ENCODE results near the gene BTG1.

The BTG1 gene

GRCh38 chr12:92145731-92146496 lies at the start of gene BTG1:
TSS of gene BTG1 (minus strand) at chr12:92145846. CDS start at chr12:92145535, 311 bp downstream.
- Mint-ChIP-seq H3K4me1 (ENCODE audit: low read depth) (peaks cover 27% of the 10 kb centered on the region), H3K4me3 (peak within 1 kb of the TSS; percentile 99), H3K36me3 (ENCODE audit: low read depth) (peaks cover 58% of the 10 kb centered on the region), H3K9me3 (no peaks in the 10 kb centered on the region), H3K27ac (peak within 1 kb of the TSS; percentile 99), H3K27me3 (ENCODE audit: low read depth) (peaks cover 4% of the 10 kb centered on the region)
- DNase-seq (ENCODE audit: low spot score): peak; percentile 99

- Mint-ChIP-seq H3K4me1 (ENCODE audit: low read depth) (peaks cover 7% of the 10 kb centered on the region), H3K36me3 (ENCODE audit: low read depth) (peaks cover 10% of the 10 kb centered on the region), H3K27me3 (ENCODE audit: low read depth) (no peaks in the 10 kb centered on the region), H3K9me3 (peaks cover 31% of the 10 kb centered on the region), H3K4me3 (no peak overlapping the region), H3K27ac (no peak overlapping the region)
- DNase-seq (ENCODE audit: low spot score): no peak
Observed at GRCh38 chr12:92194561-92194960, 48.9 kb upstream of the BTG1 start.

GRCh38 chr12:92193846-92194245 lies 48.2 kb upstream of the BTG1 start:
- H3K27ac Mint-ChIP-seq: no peak overlapping the region
- peaks cover 12% of the 10 kb centered on the region for H3K36me3 Mint-ChIP-seq (ENCODE audit: low read depth)
- peaks cover 11% of the 10 kb centered on the region for H3K4me1 Mint-ChIP-seq (ENCODE audit: low read depth)
- no peak overlapping the region for H3K4me3 Mint-ChIP-seq
- H3K9me3 Mint-ChIP-seq: peaks cover 24% of the 10 kb centered on the region
- DNase-seq (ENCODE audit: low spot score): no peak
- H3K27me3 Mint-ChIP-seq (ENCODE audit: low read depth): no peaks in the 10 kb centered on the region

GRCh38 chr12:92193063-92193462 lies 47.4 kb upstream of the BTG1 start:
- no peak overlapping the region for H3K27ac Mint-ChIP-seq
- peaks cover 14% of the 10 kb centered on the region for H3K4me1 Mint-ChIP-seq (ENCODE audit: low read depth)
- H3K9me3 Mint-ChIP-seq: peaks cover 17% of the 10 kb centered on the region
- no peaks in the 10 kb centered on the region for H3K27me3 Mint-ChIP-seq (ENCODE audit: low read depth)
- H3K36me3 Mint-ChIP-seq (ENCODE audit: low read depth): peaks cover 10% of the 10 kb centered on the region
- H3K4me3 Mint-ChIP-seq: no peak overlapping the region
- no peak for DNase-seq (ENCODE audit: low spot score)

GRCh38 chr12:92192360-92192759 lies 46.7 kb upstream of the BTG1 start:
- DNase-seq (ENCODE audit: low spot score): no peak
- peaks cover 14% of the 10 kb centered on the region for H3K9me3 Mint-ChIP-seq
- no peak overlapping the region for H3K27ac Mint-ChIP-seq
- H3K27me3 Mint-ChIP-seq (ENCODE audit: low read depth): no peaks in the 10 kb centered on the region
- H3K4me3 Mint-ChIP-seq: no peak overlapping the region
- peaks cover 9% of the 10 kb centered on the region for H3K36me3 Mint-ChIP-seq (ENCODE audit: low read depth)
- H3K4me1 Mint-ChIP-seq (ENCODE audit: low read depth): peaks cover 15% of the 10 kb centered on the region

- H3K9me3 Mint-ChIP-seq: peaks cover 2% of the 10 kb centered on the region
- peaks cover 27% of the 10 kb centered on the region for H3K4me1 Mint-ChIP-seq (ENCODE audit: low read depth)
- H3K27ac Mint-ChIP-seq: no peak overlapping the region
- no peak overlapping the region for H3K4me3 Mint-ChIP-seq
- peaks cover 4% of the 10 kb centered on the region for H3K36me3 Mint-ChIP-seq (ENCODE audit: low read depth)
- H3K27me3 Mint-ChIP-seq (ENCODE audit: low read depth): no peaks in the 10 kb centered on the region
- DNase-seq (ENCODE audit: low spot score): no peak
Observed at GRCh38 chr12:92191061-92191460, 45.4 kb upstream of the BTG1 start.

GRCh38 chr12:92188517-92189188 lies 43.0 kb upstream of the BTG1 start:
- H3K4me3 Mint-ChIP-seq: no peak overlapping the region
- no peaks in the 10 kb centered on the region for H3K27me3 Mint-ChIP-seq (ENCODE audit: low read depth)
- peaks cover 3% of the 10 kb centered on the region for H3K36me3 Mint-ChIP-seq (ENCODE audit: low read depth)
- H3K4me1 Mint-ChIP-seq (ENCODE audit: low read depth): peaks cover 47% of the 10 kb centered on the region
- no peaks in the 10 kb centered on the region for H3K9me3 Mint-ChIP-seq
- no peak overlapping the region for H3K27ac Mint-ChIP-seq
- no peak for DNase-seq (ENCODE audit: low spot score)

GRCh38 chr12:92186038-92186470 lies 40.4 kb upstream of the BTG1 start:
- Mint-ChIP-seq H3K27me3 (ENCODE audit: low read depth) (no peaks in the 10 kb centered on the region), H3K9me3 (peaks cover 7% of the 10 kb centered on the region), H3K27ac (peak overlapping the region; percentile 91), H3K36me3 (ENCODE audit: low read depth) (peaks cover 10% of the 10 kb centered on the region), H3K4me3 (peak overlapping the region; percentile 80), H3K4me1 (ENCODE audit: low read depth) (peaks cover 55% of the 10 kb centered on the region)
- DNase-seq (ENCODE audit: low spot score): no peak

- peak overlapping the region; percentile 72 for H3K4me3 Mint-ChIP-seq
- peak overlapping the region; percentile 65 for H3K27ac Mint-ChIP-seq
- peaks cover 7% of the 10 kb centered on the region for H3K9me3 Mint-ChIP-seq
- H3K27me3 Mint-ChIP-seq (ENCODE audit: low read depth): peaks cover 3% of the 10 kb centered on the region
- peaks cover 58% of the 10 kb centered on the region for H3K4me1 Mint-ChIP-seq (ENCODE audit: low read depth)
- peak; percentile 59 for DNase-seq (ENCODE audit: low spot score)
- H3K36me3 Mint-ChIP-seq (ENCODE audit: low read depth): peaks cover 10% of the 10 kb centered on the region
Observed at GRCh38 chr12:92185052-92185451, 39.4 kb upstream of the BTG1 start.

GRCh38 chr12:92183575-92183974 lies 37.9 kb upstream of the BTG1 start:
- Mint-ChIP-seq H3K27me3 (ENCODE audit: low read depth) (peaks cover 4% of the 10 kb centered on the region), H3K9me3 (peaks cover 7% of the 10 kb centered on the region), H3K4me3 (no peak overlapping the region), H3K36me3 (ENCODE audit: low read depth) (peaks cover 7% of the 10 kb centered on the region), H3K27ac (no peak overlapping the region), H3K4me1 (ENCODE audit: low read depth) (peaks cover 53% of the 10 kb centered on the region)
- DNase-seq (ENCODE audit: low spot score): no peak

GRCh38 chr12:92178340-92178739 lies 32.7 kb upstream of the BTG1 start:
- Mint-ChIP-seq H3K27ac (no peak overlapping the region), H3K4me3 (no peak overlapping the region), H3K4me1 (ENCODE audit: low read depth) (peaks cover 18% of the 10 kb centered on the region), H3K9me3 (peaks cover 7% of the 10 kb centered on the region), H3K36me3 (ENCODE audit: low read depth) (peaks cover 6% of the 10 kb centered on the region), H3K27me3 (ENCODE audit: low read depth) (peaks cover 6% of the 10 kb centered on the region)
- no peak for DNase-seq (ENCODE audit: low spot score)

- H3K27me3 Mint-ChIP-seq (ENCODE audit: low read depth): peaks cover 6% of the 10 kb centered on the region
- H3K4me1 Mint-ChIP-seq (ENCODE audit: low read depth): peaks cover 18% of the 10 kb centered on the region
- H3K4me3 Mint-ChIP-seq: no peak overlapping the region
- no peak overlapping the region for H3K27ac Mint-ChIP-seq
- no peak for DNase-seq (ENCODE audit: low spot score)
- H3K9me3 Mint-ChIP-seq: no peaks in the 10 kb centered on the region
- H3K36me3 Mint-ChIP-seq (ENCODE audit: low read depth): peaks cover 1% of the 10 kb centered on the region
Observed at GRCh38 chr12:92176646-92177045, 31.0 kb upstream of the BTG1 start.

GRCh38 chr12:92175961-92176360 lies 30.3 kb upstream of the BTG1 start:
- Mint-ChIP-seq H3K27me3 (ENCODE audit: low read depth) (peaks cover 6% of the 10 kb centered on the region), H3K27ac (no peak overlapping the region), H3K36me3 (ENCODE audit: low read depth) (peaks cover 1% of the 10 kb centered on the region), H3K4me1 (ENCODE audit: low read depth) (peaks cover 14% of the 10 kb centered on the region), H3K4me3 (no peak overlapping the region), H3K9me3 (no peaks in the 10 kb centered on the region)
- DNase-seq (ENCODE audit: low spot score): no peak

GRCh38 chr12:92170050-92170449 lies 24.4 kb upstream of the BTG1 start:
- no peaks in the 10 kb centered on the region for H3K9me3 Mint-ChIP-seq
- DNase-seq (ENCODE audit: low spot score): no peak
- H3K27me3 Mint-ChIP-seq (ENCODE audit: low read depth): no peaks in the 10 kb centered on the region
- no peak overlapping the region for H3K27ac Mint-ChIP-seq
- peaks cover 10% of the 10 kb centered on the region for H3K4me1 Mint-ChIP-seq (ENCODE audit: low read depth)
- H3K36me3 Mint-ChIP-seq (ENCODE audit: low read depth): no peaks in the 10 kb centered on the region
- H3K4me3 Mint-ChIP-seq: no peak overlapping the region

Data from T-helper 2 cell treated with Interferon-gamma antibody and Interleukin-4, amounts not matched to agents 5 μg/mL and 100 μg/mL, for 36 hours (primary cell).